Fibroblast of the aortic adventitia (primary cell): ENCODE measurements around the gene PDAP1. TPM values are rescaled to one million over a fixed set of nuclear protein-coding genes. Genes with fewer than 3 reads are reported as not detected.

Experiments
- DNase-seq: peaks from one replicate; pipeline ENCODE4 v3.0.0-alpha.2; 2010; ENCODE audit warnings: low read depth
- H3K4me3 ChIP-seq: 2 replicates; pipeline ENCODE4 v1.5.1; 2011; ENCODE audit warnings: low read depth, mild to moderate bottlenecking, control low read depth, low read length, moderate library complexity
- total RNA-seq: library from RNA; depleted of rRNA; stranded (reverse); fragments of >200 nt; gene quantifications from 2 replicates; pipeline ENCODE4 v1.2.3, GENCODE V29; 2012; ENCODE audit warnings: low replicate concordance
- TF ChIP-seq, protein P1 (sequence below): IDR thresholded peaks from 2 replicates; pipeline ENCODE4 v1.5.1; 2011; ENCODE audit warnings: mild to moderate bottlenecking, low read length, control low read depth, inconsistent platforms; ENCODE audit not compliant: insufficient read depth

The PDAP1 gene
- total RNA-seq, 1 donor = 66.9 TPM

DNA sequence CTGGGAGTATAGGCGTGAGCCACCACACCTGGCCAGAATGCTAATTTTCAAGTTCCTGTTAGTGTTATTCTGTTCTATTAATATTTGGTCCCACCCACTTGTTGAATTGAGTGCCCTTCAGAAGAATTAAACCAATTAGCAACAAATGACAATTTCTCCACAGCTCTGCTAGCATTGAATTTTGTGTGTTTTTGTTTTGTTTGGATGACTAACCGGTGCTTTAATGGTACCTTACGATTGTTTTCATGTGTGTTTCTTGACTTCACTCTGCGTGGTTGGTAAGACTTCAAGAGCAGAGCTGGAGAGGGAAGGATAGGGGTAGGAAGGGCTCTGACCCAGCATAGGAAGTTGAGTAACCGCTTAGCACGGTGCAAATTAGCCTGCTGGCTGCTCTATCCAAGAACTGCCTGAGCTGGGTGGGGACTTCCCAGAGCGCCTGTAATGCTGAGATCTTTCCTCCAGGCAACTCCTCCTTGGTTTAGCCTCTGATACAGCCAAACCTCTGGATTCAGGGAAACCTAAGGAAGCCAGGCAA, 29.3 kb downstream of the PDAP1 start:
- TF ChIP-seq, protein P1, sequence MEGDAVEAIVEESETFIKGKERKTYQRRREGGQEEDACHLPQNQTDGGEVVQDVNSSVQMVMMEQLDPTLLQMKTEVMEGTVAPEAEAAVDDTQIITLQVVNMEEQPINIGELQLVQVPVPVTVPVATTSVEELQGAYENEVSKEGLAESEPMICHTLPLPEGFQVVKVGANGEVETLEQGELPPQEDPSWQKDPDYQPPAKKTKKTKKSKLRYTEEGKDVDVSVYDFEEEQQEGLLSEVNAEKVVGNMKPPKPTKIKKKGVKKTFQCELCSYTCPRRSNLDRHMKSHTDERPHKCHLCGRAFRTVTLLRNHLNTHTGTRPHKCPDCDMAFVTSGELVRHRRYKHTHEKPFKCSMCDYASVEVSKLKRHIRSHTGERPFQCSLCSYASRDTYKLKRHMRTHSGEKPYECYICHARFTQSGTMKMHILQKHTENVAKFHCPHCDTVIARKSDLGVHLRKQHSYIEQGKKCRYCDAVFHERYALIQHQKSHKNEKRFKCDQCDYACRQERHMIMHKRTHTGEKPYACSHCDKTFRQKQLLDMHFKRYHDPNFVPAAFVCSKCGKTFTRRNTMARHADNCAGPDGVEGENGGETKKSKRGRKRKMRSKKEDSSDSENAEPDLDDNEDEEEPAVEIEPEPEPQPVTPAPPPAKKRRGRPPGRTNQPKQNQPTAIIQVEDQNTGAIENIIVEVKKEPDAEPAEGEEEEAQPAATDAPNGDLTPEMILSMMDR = peak; percentile 35
- peak overlapping the region; percentile 54 for H3K4me3 ChIP-seq
- peak; percentile 98 for DNase-seq

DNA sequence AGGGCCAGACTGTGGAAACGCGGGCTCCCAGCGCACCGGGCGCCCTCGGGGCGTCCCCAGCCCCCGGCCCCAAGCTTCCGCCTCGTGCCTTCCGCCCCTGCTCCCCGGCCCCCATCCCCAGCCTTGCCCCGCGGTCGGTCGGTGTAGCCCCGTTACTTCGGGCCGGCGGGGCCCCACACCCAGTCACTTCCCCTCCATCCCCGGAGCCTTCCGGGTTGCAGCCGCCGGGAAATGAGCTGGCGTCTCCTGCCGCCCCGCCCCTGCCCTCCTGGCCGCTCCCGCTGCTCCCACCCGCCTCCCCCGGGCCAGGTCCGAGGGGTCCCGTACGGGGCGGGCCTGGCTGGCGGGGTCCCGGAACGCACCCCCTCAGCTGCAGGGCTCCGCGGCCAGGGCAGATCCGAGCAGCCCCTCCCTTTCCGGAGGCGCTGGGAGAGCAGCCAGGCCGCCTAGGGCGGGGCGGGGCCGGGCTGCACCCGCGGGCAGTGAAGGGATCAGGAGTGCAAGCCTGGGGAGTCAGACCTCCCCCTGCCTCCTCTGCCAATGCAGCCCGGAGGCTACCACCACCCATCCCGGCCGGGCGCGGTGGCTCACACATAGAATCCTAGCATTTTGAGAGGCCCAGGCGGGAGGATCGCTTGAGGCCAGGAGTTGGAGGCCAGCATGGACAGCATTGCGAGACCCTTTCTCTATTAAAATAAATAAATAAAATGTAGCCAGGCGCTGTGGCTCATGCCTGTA, 33.2 kb downstream of the PDAP1 start:
- peak overlapping the region; percentile 74 for H3K4me3 ChIP-seq
- TF ChIP-seq, protein P1 = no peak
- peak; percentile 72 for DNase-seq

DNA sequence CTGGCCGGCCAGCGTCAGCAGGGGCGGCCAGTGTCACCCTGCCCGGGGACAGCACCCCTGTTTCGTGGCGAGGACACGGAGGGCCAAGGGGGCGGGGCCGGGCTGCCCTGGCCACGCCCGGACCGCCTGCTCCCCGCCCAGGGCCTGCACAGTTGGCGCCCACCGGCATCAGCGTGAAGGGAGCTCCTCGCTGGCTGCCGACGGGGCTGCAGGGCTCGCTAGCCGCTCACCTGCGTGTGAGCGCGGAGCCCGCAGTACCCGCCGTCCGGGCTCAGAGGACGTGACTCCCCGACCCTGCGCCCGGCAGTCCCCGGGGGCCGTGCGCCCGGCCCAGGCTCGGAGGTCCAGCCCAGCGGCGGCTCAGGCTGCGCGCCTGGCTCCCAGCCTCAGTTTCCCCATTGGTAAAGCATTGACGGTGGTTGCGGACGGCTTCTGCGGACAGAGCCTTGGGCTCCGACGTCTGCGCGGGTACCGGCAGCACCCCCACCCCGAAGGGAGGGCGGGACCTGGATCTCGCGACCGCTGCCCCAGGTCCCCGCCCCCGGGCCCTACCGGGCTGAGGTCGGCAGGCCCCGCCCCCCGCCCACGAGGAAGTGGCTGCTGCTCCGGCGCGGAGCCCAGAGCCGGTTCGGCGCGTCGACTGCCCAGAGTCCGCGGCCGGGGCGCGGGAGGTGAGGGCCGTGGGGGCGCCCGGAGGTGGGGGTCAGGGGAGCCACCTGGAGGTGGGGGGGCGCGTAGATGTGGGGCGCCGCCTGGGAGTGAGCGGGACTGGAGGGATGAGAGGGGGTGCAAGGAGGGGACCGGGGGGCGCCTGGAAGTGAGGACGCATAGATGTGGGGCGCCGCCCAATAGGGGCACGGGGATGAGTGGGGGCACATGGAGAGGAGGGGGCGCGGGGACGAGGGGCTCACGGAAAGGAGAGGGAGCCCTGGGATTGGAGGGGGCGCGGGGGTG, 34.0 kb downstream of the PDAP1 start, which contains the start of gene ARPC1B:
Gene ARPC1B, plus strand, starts transcription at position 620 of the 954 bp plus-strand sequence. CDS start 10,985 bp downstream, outside the sequence.
- peak within 1 kb of the TSS; percentile 74 for H3K4me3 ChIP-seq
- peak; percentile 63 for DNase-seq
- TF ChIP-seq, protein P1 = no peak

GRCh38 chr7:99373091-99374066, 35.0 kb downstream of the PDAP1 start:
- TF ChIP-seq, protein P1 = no peak
- peak overlapping the region; percentile 74 for H3K4me3 ChIP-seq
- no peak for DNase-seq

GRCh38 chr7:99372275-99373090, 35.9 kb downstream of the PDAP1 start:
- DNase-seq = no peak
- H3K4me3 ChIP-seq = no peak overlapping the region
- TF ChIP-seq, protein P1 = no peak
